Sigmoid colon (tissue), 4 donors: Measurements from ENCODE around the gene NCLN.

Experiments
- CTCF ChIP-seq, 4 experiments: fragments of 450-650 bp in 3 of 4; fragments of 200-600 bp in 1 of 4; IDR thresholded peaks; one replicate each; pipeline ENCODE4 v1.5.1; 2016 to 2019; ENCODE audit warnings: antibody characterized with exemption in 4 of 4, mild to moderate bottlenecking in 3 of 4, moderate library complexity in 2 of 4
- POLR2AphosphoS5 ChIP-seq, 4 donors: sonication (generic); formaldehyde crosslinking; IDR thresholded peaks; one replicate each; pipeline ENCODE4 v1.6.1; 2017; ENCODE audit warnings: antibody characterized with exemption in 4 of 4

- TF ChIP-seq CTCF (IDR thresholded peaks at IDR 0.05), result peak in 1 of 4 experiments; percentile 60
- no peak for TF ChIP-seq POLR2AphosphoS5 (IDR thresholded peaks at IDR 0.05)
Observed at GRCh38 chr19:3224346-3225168, 38.8 kb downstream of the NCLN start, which contains the start of gene CELF5.
